Amniotic stem cell (primary cell): ENCODE results near the gene CEP131.
"Not testable (repeated sequence)": the region's sequence is repeated elsewhere in the genome, so short reads cannot be mapped to it uniquely, and the experiment has no call there.

ENCODE experiments used
- DNase-seq: peaks from one replicate; lab custom pipeline; 2025; lab: John Stamatoyannopoulos, UW

Gene CEP131

DNA sequence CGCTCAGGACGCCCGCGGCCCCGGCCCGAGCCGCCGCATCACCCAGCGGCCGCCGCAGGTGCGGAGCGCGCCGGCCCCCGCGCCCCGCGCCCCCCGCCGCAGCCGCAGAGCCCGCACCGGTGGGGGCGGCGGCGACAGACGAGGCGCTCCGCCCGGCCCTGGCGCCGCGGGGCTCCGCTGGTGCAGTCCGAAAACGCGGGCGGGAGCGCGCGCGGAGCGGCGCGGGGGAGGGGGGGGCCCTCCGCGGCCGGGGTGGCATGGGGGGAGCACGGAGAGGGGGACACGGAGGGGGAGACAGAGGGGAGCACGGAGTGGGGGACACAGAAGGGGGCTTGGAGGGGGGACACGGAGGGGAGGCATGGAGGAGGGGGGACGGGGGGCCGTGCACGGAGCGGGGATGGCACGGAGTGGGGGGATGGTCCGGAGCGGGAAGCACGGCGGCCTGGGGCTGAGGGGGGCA is 56.7 kb downstream of the CEP131 start, which contains the start of gene AATK:
Gene AATK (minus strand): TSS at position 189 of the 460 bp plus-strand sequence. CDS start 229 bp downstream, outside the sequence.
- DNase-seq: no peak

DNA sequence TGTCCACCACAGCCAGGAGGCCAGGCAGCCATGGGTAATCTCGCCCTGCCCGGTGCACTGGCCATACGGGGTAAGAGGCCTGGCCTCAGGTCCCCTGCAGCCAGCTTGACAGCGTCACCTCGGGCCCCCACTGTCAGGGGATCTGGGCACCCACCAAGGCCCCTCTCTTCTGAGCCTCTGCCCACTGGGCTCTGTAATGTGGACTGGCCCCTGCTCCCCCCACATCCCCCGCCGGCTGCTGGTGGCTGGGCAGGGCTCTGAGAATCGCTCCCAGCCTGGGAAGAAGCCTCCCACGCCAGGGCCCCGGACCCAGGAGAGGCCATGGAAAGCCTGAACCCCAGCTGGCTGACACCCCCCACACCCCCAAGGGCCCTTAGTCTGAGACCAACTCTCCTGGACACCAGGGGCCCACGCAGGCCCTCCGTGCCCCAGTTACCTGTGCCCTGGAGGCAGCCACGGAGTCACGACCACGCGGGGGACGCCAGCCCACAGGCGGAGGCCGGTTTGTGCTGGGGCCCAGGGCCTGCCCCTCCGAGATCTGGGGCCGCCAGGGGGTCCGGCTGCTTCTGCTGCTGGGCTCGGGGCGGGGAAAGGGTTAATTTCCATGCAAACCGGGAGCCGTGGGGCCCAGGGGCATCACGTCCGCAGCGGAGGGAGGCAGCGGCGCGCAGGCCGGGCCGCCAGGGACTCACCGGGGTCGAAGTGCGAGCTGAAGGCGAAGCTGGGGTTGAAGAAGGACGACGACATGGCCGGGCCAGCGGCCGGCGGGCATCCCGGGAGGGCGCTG is 57.3 kb downstream of the CEP131 start, which contains the start of gene PVALEF:
Gene PVALEF (plus strand): TSS at position 262 of the 787 bp plus-strand sequence. CDS start 15,720 bp downstream, outside the sequence.
- DNase-seq: no peak

DNA sequence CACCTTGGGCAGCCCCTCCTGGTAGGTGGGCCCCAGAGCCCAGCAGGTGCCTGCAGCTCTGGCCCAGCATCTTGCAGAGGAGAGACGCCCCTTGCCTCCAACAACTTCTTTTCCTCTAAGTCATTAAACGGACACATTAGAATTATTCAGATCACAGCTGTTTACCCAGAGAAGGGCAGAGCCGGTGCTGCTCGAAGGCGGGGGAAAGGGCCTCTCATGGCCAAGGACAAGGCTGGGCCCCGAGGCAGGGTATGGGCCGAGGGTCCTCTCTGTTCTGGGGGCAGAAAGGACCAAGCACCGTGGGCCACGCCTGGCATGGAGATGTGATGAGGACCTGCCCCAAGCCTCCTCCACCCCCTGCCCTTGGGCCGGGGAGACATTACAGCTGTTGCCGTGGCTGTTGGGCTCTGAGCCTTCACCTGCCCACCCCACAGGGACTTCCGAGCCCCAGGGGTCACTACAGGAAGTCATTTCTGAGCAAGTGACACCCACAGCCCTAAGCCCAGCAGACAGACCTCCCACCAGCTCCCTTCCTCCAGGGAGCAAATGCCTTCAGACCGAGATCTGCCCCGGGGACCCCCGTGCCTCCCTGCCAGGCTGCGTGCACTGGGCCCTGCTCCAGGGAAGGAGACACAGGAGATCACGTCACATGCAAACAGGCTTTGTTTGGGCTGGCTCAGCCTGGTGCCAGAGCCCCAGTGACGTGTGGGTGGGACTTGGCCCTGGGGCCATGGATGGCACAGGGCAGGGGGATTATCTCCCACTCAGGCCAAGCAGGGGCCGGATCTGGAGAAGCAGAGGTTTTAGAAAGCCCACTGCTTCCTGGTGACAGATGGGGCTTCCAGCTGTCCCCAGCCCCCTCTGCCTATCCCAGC is 58.2 kb downstream of the CEP131 start:
- DNase-seq: no peak

DNA sequence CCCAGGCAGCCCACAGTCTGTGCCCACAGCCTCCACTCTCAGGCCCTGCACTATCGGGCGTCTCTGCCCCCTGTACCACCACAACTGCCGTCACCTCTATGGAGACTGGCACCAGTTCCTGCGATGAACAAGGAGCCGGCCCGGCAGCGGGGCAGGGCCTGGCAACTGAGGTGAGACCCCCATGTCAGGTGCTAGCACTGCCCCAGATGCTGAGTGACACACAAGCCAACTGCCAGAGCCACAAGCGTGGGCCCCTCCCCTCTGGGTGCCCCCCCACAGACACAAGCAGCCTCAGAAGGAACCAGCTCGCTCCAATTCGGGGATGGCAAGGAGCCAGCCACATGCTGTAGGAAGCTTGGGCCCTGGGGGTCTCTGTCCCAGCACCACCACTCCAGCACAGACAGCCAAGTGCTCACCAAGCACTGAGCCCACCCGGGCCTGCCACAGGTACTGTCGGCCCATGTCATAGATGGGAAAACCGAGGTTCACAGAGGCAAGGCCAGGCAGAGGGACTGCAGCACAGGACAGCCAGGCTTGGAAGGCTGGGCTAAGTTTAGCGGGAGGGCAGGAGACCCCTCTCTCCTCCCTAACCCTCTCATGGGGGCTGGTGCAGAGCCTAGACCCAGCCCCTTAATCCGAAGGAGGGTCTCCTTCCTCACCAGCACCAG is 58.9 kb downstream of the CEP131 start:
- no peak for DNase-seq

DNA sequence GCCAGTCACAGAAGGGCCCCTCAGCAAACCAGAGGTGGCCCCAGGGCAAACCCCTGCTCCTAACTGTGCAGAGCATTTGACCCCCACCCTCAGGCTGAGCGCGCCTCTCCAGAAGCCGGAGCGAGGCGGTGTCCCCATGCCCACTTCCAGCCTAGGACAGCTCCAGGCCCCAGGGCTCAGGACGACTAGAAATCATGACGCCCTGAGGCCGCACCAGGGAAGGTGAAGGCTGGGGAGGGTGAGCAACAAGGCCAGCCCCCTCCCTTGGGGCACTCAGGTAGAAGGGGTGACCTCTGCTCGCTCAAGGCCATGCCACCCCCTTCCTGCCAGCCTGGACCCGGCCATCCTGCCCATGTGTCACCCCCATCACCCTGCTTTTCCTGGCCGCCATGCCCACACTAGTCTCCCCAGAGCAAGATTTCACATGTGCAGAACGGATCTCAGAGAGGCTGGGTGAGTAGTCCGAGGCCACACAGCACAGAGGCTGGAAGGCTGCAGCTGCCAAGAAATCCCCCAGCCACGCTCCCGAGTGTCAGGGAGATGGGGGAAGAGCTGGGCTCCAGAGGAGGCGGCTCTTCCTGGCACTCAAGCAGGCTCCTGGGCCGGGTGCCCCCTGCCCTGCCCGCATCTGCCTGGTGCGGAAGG is 59.6 kb downstream of the CEP131 start:
- no peak for DNase-seq

DNA sequence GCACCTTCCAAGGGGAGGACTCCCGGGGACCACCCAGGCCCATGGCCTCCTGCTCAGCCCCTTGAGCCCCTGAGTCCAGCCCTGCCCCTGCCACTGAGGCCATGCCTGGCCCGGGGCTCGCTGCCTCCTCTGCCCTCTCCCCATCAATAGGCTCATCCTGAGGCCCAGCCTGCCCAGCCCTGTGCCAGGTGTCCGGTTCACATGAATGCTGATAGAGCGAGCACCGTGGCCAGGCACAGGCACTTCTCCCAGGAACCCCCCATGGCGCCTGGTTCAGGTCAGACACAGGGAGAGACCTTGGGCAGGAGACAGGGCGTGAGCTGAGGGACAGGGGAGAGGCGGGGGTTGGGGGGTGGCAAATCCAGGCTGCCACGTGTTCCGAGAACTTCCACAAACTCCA is 60.3 kb downstream of the CEP131 start:
- DNase-seq: no peak

DNA sequence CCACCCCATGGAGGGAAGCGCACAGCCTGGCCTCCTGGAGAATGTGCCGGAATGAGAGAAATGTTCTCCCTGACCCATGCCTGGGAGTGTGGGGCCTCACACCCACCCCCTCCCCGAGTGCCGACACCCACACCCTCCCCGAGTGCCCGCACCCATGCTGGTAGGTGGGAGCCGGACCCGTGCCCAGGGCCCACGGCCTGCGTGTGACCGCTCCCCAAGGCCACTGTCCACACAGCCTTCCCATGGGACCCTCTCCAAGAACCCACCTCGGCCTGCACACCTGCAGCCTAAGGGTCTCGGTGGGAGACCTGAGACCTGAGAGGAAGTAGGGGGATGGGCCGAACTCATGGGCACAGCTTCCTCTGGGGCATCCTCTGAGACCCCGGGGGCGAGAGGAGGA is 60.8 kb downstream of the CEP131 start:
- DNase-seq: no peak

DNA sequence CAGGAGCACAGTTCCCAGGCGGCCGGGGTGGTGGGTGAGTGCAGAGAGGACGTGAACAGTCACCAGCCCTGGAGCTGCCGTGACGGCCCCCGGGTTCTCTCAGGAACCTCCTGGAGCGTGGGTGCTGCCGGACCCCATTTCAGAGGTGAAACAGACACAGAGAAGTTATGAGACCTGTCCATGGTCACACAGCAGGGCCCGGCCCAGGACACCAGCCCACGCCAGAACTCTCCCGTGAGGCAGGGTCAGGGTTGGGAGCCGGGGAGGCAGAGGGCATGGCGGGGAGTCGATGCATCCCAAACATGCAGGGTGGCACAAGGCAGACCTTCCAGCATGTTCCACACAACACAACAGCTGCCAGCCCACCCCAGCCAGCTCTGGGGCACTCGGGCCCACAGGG is 61.2 kb downstream of the CEP131 start:
- DNase-seq: no peak

DNA sequence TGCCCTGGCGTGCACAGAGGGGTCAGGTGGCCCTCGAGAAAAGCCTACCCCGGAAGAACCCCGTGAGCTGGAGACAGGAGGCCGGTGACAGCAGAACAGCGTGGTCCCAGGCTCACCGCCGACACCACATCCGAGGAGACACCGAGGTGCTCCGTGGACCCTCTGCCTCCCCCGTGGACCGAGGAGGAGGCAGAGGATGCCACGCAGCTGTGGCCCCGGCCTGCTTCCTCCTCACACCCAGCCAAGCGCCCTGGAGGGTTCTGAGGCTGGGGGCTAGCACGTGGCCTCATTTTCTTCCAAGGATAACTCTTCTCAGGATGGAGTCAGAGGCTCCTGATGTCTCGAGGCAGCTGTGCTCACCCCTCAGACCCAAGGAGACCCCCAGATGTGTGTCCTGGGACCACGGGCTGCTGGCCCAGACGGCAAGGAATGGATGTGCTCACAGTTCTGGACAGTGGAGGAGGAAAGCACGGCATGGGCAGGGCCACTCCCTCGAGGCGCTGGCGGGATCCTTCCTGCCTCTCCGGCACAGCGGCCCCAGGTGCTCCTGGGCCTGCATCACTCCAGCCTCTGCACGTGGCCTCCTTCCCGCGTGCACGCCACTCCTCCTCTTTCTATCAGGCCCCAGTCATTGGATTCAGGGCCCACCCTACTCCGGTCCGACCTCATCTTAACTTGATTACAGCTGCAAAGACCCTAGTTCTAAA is 61.9 kb downstream of the CEP131 start:
- DNase-seq: no peak

DNA sequence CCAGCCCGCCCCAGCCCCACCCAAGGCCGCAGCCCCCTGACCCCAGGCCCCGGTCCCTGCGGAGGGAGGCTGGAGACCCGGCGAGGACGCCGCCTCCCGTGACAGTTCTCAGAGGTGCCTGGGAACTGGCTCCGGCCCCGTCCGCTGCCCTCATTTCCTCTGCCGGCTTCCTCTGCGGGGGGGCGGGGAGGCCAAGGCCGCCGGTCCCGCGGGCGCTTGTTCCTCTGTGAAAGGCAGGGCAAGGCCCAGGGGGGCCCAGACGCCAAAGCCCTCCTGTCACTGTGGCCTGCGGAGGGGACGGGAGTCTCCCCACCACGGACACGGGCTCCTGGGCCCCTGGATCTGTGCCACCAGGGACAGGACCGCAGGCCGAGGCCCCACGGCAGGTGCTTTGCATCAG is 62.5 kb downstream of the CEP131 start:
- DNase-seq: no peak

DNA sequence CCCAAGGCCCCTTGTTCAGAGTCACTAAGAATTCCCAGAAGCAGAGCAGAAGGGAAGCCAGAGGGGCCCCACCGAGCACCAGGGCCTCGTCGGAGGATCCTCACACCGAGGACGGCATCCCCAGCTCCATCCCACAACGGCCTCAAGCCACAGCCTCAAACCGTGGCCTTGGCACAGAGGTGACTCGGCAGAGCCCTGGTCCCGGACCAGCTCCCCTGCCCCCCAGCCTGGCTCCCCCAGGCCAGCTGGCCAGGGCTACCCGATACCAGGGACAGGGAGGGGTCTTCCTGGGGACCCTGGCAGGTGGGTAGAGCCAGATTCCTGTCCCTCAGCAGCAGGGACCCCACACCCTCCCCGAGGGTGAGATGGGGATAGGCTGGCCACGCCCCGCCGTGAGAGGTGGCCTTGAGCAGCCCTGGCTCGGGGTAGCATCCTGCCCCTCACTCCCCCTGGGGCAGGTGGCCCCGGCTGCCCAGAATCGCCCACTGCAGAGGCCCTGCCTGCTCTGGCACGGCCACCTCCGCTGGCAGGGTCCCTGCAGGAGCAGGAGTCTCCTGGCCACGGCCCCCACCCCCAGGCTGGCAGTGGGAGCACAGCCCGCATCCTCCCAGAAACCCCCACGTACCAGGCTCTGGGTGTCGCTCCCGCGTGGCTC is 63.0 kb downstream of the CEP131 start:
- no peak for DNase-seq

DNA sequence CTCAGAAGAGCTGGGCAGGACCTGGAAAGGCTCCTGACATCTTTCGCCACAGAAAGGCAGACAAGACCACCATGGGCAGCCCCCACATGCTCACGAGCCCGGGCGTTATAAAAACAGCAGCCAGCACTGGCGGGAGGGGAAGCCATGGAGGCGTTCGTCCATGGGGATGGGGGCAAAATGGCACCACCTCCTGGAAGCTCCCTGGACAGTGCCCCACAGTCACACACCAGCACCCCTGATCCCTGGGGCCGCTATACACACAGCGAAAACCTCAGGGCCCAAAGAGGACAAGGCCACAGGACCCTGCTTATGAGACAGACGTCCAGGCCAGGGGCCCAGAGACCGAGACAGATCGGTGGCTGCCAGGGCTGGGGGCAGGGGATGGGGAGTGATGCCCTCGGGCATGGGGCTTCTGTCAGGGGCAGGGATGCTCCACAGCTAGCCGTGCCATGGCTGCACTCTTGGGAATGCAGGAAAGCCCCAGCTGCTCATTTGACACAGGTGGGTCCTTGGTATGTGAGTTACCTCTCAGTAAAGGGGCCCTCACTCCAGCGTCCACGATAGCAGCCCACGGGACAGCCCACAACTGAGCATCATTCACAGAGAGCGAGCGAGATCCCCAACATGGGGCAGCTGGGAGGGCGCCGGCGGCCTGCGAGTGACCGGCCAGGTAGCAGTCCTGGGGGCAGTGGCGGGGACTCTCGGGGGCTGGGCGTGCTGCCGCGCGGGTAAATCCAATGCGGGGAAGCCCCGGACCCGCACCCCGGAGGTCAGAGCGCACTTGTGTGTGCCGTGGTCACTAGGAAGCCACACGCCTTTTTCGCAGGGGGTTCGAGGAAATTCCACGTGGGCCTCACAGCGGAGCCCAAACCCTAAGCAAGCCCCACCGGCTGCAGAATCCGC is 63.8 kb downstream of the CEP131 start:
- DNase-seq: no peak

DNA sequence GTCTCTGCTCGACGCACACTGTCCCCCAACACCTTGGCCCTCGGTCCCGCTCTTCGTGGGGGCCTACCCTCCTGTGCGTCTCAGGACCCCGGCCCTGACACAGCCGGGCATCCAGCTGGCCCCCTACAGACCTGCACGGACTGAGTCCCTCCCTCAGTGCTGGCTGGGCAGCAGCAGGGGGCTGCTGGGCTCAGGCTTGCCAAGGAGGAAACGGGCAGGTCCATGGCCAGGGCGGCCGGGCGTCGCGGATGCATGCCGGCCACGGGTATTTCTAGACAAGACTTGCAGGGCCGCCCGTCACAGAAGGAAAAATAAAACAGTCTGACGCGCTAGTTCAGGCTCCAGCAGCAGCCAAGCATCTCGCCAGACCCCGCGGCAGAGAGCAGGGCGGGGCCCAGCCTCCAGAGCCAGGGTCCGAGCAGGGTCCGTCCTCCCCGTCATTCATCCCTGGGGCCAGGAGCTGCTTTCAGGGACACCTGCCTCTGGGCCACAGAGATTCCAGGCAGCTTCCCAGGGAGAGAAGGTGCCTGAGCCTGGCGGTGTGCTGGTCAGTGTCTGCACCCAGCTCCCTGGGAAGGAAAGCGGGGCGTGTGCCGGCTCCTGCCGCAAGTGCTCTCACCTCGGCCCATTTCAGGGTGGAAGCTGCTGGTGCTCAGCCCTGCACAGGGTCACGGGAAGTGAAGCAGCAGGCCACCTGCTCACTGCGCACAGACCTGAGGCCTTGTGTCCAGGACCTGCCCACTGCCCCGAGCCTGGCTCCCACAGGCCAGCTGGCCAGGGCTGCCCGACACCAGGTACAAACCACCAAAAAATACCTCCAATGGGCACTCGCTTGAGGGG is 64.7 kb downstream of the CEP131 start:
- DNase-seq: no peak

DNA sequence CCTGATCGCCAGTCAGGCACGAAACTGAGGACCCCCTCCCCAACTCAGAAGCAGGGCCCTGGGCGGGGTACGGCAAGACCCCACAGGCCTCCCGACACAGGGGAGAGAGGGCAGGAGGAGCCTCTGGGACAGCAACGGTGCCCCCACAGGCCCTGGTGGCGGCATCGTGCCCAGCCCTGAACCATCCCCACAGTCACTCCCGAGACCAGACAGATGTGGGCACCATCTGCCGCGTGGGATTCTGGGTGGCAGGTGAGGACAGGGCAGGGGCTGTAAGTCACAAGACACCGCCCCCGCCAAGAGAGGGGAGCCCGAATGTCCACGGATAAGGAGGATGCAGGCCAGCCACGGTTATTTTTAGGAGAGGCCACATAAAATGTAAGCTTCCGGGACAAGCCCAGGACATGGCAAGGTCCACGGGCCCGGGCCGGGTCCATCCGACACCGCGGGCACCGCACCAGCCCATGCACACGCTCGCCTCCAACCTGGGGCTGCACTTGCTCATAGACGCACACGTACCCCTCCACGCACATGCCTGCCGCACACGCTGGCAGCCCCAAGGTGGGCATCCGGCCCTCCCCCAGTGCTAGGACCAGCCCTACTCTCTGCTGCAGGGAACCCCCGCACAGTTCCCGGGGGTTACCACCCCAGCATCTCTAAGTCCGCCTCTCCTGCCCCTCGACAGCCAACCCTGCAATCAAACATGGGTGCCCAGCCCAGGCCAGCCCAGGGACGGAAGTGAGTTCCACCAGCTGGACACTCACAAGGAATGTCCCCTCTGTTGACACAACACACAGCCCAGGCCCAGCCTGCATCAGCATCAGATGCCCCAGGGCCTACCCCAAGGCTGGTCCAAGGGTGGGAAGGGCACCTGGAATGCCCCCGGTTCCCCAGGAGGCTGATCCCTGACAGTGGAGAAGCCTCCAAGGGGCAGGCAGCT is 65.6 kb downstream of the CEP131 start:
- no peak for DNase-seq

DNA sequence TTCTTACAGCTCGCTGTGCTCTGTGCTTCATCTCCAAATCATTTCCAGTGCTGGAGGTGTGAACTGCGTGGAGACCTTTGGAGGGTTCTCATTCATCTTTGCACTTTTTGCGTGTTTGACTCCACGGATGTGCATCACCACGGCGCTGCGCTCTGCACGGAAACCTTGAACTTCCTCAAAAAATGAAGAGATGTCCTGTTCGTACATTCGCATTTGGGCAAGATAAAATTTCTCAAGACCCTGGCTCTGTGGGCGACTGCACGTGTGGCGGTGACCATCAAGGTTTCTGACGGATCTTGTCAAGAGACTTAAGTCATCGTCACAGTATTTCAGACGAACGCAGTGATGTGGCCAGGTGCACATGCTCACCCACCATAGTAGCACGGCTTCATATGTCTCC is 67.8 kb downstream of the CEP131 start:
- DNase-seq: no peak

DNA sequence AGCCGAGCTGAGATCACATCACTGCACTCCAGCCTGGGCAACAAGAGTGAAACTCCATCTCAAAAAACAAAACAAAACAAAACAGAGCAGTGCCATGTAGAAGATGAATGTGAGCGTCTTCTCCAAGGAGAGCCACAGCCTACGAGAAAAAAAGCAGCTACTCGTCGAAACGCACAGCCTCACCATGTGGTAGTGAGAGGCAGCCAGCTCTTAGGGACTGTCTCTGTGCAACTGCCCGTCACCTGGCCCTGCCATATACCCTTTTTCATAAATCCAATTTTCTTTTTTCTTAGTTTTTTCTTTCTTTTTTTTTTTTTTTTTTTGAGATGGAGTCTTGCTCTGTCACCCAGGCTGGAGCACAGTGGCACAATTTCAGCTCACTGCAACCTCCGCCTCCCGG is 68.7 kb downstream of the CEP131 start:
- DNase-seq: not testable (repeated sequence)

DNA sequence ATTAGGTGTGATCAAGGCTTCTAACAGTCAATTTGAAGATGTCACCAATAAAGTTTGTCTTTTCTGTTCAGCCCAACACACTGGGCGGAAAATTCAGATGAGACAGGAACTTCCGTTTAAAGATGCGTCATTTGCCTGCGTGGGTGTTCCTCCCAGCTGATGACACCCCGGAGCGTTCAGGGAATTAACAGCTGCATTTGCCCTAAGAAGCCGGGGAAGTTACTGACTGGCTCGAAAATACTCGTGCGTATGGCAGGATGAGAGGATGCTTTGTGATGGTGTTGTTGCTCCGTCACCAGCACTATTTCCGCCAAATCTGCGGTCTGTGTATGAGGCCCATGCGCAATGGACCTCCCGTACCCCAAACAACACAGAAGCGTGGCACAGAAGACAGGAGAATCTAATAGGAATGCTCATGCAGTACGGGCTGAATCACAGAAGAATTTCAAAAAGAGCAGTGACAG is 69.4 kb downstream of the CEP131 start:
- no peak for DNase-seq
